Osteocyte (in vitro differentiated cells): ENCODE results near the gene PPP2R2B. TPM values are rescaled to one million over a fixed set of nuclear protein-coding genes. Genes with fewer than 3 reads are reported as not detected.

Experiments used
- DNase-seq: peaks from one replicate; pipeline ENCODE4 v3.0.0; 2021; ENCODE audit warnings: mixed read lengths; ENCODE audit not compliant: unreplicated experiment; ENCODE audit errors: extremely low spot score
- H3K27ac Mint-ChIP-seq: one replicate; pipeline ENCODE4 v1.8.0; 2021; ENCODE audit warnings: mild to moderate bottlenecking, mixed read lengths; ENCODE audit not compliant: unreplicated experiment
- H3K27me3 Mint-ChIP-seq: one replicate; pipeline ENCODE4 v1.8.0; 2021; ENCODE audit warnings: mixed read lengths; ENCODE audit not compliant: unreplicated experiment
- H3K36me3 Mint-ChIP-seq: one replicate; pipeline ENCODE4 v1.8.0; 2021; ENCODE audit warnings: mixed read lengths; ENCODE audit not compliant: unreplicated experiment
- H3K4me1 Mint-ChIP-seq: one replicate; pipeline ENCODE4 v1.8.0; 2021; ENCODE audit warnings: mixed read lengths; ENCODE audit not compliant: unreplicated experiment
- H3K4me3 Mint-ChIP-seq: one replicate; pipeline ENCODE4 v1.8.0; 2021; ENCODE audit warnings: mild to moderate bottlenecking, moderate library complexity, mixed read lengths; ENCODE audit not compliant: unreplicated experiment
- H3K9me3 Mint-ChIP-seq: one replicate; pipeline ENCODE4 v1.8.0; 2021; ENCODE audit warnings: mixed read lengths; ENCODE audit not compliant: unreplicated experiment
- total RNA-seq: library from RNA; stranded (reverse); gene quantifications from 2 replicates; pipeline ENCODE4 v1.2.1, GENCODE V29; 2021
- TF ChIP-seq, protein P1 (sequence below): fragments of 200-600 bp; sonication (generic); IDR thresholded peaks from 2 replicates; pipeline ENCODE4 v1.5.0; 2021; ENCODE audit warnings: antibody characterized with exemption, mild to moderate bottlenecking, moderate library complexity

PPP2R2B gene
- total RNA-seq, 1 donor from 2014 or later = not detected

DNA sequence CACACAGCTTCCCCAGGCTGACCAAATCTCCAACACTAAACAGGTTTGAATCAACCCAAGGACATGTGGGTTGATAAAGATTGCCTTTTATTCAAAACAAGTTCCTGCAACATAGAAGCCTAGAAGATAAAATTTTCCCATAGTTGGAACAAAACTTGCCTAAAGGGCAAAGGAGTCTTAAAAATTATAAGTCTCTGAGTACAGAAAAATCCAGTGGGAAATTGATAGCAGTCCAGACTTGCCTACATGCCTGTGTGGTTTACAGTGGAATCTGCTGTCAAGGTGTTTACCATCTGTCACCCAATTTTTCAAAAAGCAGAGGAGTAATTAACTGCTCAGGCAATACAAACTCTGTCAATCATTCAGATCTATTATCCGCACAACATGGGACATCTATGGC lies 168.2 kb downstream of the PPP2R2B start:
- Mint-ChIP-seq H3K4me1 (no peaks in the 10 kb centered on the region), H3K27ac (no peak overlapping the region), H3K4me3 (no peak overlapping the region), H3K9me3 (no peaks in the 10 kb centered on the region), H3K36me3 (no peaks in the 10 kb centered on the region), H3K27me3 (peaks cover 2% of the 10 kb centered on the region)
- TF ChIP-seq, protein P1, sequence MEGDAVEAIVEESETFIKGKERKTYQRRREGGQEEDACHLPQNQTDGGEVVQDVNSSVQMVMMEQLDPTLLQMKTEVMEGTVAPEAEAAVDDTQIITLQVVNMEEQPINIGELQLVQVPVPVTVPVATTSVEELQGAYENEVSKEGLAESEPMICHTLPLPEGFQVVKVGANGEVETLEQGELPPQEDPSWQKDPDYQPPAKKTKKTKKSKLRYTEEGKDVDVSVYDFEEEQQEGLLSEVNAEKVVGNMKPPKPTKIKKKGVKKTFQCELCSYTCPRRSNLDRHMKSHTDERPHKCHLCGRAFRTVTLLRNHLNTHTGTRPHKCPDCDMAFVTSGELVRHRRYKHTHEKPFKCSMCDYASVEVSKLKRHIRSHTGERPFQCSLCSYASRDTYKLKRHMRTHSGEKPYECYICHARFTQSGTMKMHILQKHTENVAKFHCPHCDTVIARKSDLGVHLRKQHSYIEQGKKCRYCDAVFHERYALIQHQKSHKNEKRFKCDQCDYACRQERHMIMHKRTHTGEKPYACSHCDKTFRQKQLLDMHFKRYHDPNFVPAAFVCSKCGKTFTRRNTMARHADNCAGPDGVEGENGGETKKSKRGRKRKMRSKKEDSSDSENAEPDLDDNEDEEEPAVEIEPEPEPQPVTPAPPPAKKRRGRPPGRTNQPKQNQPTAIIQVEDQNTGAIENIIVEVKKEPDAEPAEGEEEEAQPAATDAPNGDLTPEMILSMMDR = no peak
- DNase-seq = no peak

DNA sequence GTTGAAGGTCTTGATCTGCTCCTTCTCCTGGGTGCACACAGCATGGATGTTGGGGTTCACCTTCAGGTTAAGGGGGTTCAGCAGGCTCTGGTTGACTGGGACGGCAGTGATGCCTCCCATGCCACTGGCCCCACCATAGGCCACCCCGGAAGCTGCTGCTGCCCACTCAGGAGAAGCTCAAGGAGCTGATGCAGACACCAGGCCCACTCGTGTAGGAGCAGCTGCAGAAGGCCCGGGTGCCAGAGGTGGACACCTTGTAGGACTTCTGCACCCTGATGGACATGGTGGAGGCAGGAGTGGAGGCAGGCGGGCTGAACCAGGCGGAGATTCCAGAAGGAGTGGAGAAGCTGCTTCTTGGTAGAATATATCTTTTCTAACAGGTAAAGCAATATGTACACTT lies 171.2 kb downstream of the PPP2R2B start:
- TF ChIP-seq, protein P1 = no peak
- no peaks in the 10 kb centered on the region for H3K4me1 Mint-ChIP-seq
- H3K27me3 Mint-ChIP-seq = no peaks in the 10 kb centered on the region
- no peak overlapping the region for H3K4me3 Mint-ChIP-seq
- H3K36me3 Mint-ChIP-seq = no peaks in the 10 kb centered on the region
- no peaks in the 10 kb centered on the region for H3K9me3 Mint-ChIP-seq
- no peak overlapping the region for H3K27ac Mint-ChIP-seq
- no peak for DNase-seq

DNA sequence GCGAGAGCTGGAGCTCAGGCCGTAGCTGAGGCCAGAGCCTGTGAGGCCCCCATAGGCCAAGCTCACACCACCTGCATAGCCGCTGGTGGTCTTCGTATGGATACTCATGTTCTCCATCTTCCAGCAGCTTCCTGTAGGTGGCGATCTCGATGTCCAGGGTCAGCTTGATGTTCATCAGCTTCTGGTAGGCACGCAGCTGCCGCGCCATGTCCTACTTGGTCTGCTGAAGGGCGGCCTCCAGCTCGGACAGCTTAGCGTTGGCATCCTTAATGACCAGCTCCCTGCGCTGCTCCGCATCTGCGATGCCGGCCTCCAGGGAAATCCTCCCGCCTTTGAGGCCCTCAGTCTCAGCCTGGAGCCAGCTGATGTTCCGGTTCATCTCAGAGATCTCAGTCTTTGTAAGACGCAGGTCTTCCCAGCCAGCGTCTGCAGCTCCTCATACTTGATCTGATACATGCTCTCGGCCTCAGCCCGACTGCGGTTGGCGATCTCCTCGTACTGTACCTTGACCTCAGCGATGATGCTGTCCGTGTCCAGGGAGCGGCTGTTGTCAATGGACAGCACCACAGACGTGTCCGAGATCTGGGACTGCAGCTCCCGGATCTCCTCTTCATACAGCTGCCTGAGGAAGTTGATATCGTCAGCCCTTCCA lies 172.1 kb downstream of the PPP2R2B start:
- TF ChIP-seq, protein P1 = no peak
- Mint-ChIP-seq H3K36me3 (no peaks in the 10 kb centered on the region), H3K27me3 (no peaks in the 10 kb centered on the region), H3K27ac (no peak overlapping the region), H3K4me1 (no peaks in the 10 kb centered on the region), H3K9me3 (no peaks in the 10 kb centered on the region), H3K4me3 (no peak overlapping the region)
- no peak for DNase-seq

DNA sequence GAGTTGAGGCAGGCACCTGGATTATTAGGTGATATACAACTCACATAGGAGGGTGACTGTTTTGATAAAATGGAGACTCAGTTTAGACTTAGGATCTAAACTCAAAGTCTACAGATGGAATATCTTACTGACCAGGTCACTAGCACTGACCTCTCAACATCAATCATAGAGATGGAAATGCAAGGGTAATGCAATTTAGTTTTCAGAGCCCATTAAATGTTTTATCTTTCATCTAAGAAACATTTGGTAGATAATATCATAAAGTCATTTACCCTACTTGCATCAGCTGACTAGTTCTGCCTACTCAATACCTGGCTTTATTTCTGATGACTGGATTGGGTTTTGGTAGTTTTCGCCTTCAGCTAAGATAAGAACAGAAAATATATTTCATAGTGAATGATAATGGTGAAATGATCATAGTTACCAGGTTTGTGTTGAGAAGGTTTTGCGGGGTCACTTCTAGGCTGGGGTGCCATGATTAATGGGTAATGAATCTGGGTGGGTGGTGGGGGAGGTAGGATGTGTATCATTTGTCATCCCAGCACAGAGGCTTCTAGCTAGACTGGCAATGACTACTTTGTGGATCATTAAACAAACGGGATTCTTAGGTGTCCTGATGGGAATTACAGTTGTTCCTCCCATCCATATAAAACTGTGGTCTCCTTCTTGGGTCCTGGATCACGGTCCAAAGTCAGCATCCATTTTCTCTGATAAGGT lies 173.4 kb downstream of the PPP2R2B start:
- H3K27me3 Mint-ChIP-seq = no peaks in the 10 kb centered on the region
- no peak overlapping the region for H3K4me3 Mint-ChIP-seq
- no peak overlapping the region for H3K27ac Mint-ChIP-seq
- no peaks in the 10 kb centered on the region for H3K4me1 Mint-ChIP-seq
- no peak for DNase-seq
- TF ChIP-seq, protein P1 = no peak
- H3K36me3 Mint-ChIP-seq = no peaks in the 10 kb centered on the region
- H3K9me3 Mint-ChIP-seq = no peaks in the 10 kb centered on the region

DNA sequence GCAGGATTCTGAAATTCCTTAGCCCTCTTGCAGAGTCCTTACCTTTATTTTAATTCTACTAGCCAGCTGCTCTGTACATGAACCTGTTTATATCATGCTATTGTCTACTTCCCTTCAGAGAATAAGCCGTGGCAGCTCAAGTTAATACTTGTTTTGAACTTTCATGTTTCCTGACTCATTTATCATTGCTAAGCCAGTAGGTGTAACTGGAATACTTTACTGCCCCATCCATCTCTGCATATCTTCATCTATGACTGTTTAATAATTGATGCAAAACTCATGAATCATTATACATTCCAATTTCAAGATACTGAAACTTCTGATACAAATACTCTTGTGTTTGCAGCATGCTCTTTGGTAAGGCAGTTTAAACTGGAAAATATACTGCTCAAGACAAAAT lies 174.7 kb downstream of the PPP2R2B start:
- no peak for DNase-seq

More for the DNA sequence above, 174.7 kb downstream of the PPP2R2B start:
- Mint-ChIP-seq H3K27ac (no peak overlapping the region), H3K4me3 (no peak overlapping the region), H3K27me3 (no peaks in the 10 kb centered on the region), H3K9me3 (no peaks in the 10 kb centered on the region), H3K36me3 (no peaks in the 10 kb centered on the region), H3K4me1 (no peaks in the 10 kb centered on the region)
- TF ChIP-seq, protein P1 = no peak
